Lower leg skin (tissue), 3 donors: ENCODE measurements around the gene ABCB9.
"Not testable (repeated sequence)": the region's sequence is repeated elsewhere in the genome, so short reads cannot be mapped to it uniquely, and the experiment has no call there.

ENCODE experiments used
- CTCF ChIP-seq, 3 donors: fragments of 450-650 bp; IDR thresholded peaks; one replicate each; pipeline ENCODE4 v1.5.1; 2016; ENCODE audit warnings: antibody characterized with exemption in 3 of 3, mild to moderate bottlenecking in 3 of 3, moderate library complexity in 2 of 3
- POLR2A ChIP-seq, 2 donors: fragments of 450-650 bp; IDR thresholded peaks; one replicate each; pipeline ENCODE4 v1.6.1; 2016 to 2017; ENCODE audit warnings: antibody characterized with exemption in 2 of 2, mild to moderate bottlenecking in 1 of 2, moderate library complexity in 1 of 2

- not testable (repeated sequence) for TF ChIP-seq POLR2A, CTCF (IDR thresholded peaks at IDR 0.05)
Observed at GRCh38 chr12:122941351-122941750, 24.9 kb downstream of the ABCB9 start.
